Fibroblast of lung (primary cell): ENCODE results near the gene SDHC.

Source experiments
- EZH2 ChIP-seq: IDR thresholded peaks from 2 replicates; pipeline ENCODE4 v1.5.1; 2012; ENCODE audit warnings: low read length, control low read depth, mild to moderate bottlenecking; ENCODE audit errors: missing control alignments
- TF ChIP-seq, protein P1 (sequence below), 2 donors: IDR thresholded peaks in 1 of 2; conservative IDR thresholded peaks in 1 of 2; 1 replicate in 1 of 2; 2 replicates in 1 of 2; pipeline ENCODE4 v1.5.1; 2011 to 2012; ENCODE audit warnings: low read length in 2 of 2, control low read depth in 1 of 2, inconsistent platforms in 1 of 2, low read depth in 1 of 2, mild to moderate bottlenecking in 1 of 2

DNA sequence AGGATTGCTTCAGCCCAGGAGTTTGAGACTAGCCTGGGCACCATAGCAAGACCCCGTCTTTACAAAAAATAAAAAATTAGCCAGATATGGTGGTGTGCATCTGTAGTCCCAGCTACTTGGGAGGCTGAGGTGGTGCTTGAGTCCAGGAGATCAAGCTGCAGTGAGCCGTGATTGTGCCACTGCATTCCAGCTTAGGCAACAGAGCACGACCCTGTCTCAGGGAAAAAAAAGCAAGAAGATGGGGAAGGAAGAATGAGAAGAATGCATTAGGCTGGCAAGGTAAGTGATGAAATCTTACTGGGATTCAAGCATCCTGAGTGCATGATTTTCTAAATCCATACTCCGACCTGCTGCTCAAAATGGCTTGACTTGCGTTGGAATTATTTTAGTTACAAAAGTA lies 48.9 kb upstream of the SDHC start:
- TF ChIP-seq, protein P1, sequence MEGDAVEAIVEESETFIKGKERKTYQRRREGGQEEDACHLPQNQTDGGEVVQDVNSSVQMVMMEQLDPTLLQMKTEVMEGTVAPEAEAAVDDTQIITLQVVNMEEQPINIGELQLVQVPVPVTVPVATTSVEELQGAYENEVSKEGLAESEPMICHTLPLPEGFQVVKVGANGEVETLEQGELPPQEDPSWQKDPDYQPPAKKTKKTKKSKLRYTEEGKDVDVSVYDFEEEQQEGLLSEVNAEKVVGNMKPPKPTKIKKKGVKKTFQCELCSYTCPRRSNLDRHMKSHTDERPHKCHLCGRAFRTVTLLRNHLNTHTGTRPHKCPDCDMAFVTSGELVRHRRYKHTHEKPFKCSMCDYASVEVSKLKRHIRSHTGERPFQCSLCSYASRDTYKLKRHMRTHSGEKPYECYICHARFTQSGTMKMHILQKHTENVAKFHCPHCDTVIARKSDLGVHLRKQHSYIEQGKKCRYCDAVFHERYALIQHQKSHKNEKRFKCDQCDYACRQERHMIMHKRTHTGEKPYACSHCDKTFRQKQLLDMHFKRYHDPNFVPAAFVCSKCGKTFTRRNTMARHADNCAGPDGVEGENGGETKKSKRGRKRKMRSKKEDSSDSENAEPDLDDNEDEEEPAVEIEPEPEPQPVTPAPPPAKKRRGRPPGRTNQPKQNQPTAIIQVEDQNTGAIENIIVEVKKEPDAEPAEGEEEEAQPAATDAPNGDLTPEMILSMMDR (conservative IDR thresholded peaks at IDR 0.05 in 1 of 2, IDR thresholded peaks at IDR 0.05 in 1 of 2; ENCODE audit: low read depth in 1 of 2, low read length in 2 of 2): no peak
- TF ChIP-seq EZH2: no peak
